AG04449 (cell line): ENCODE results near the gene FBXW11.

ENCODE experiments used
- CTCF ChIA-PET: fragments of 350-600 bp; formaldehyde crosslinking; extraction: SDS; loops from one replicate; lab custom pipeline; 2021; ENCODE audit warnings: antibody characterized with exemption; lab: Yijun Ruan, JAX
- POLR2A ChIA-PET: fragments of 400-600, 350-600 bp; formaldehyde crosslinking; extraction: SDS; loops from one replicate; lab custom pipeline; 2020; ENCODE audit warnings: antibody characterized with exemption, inconsistent platforms; lab: Yijun Ruan, JAX
- DNase-seq: peaks from one replicate; pipeline ENCODE4 v3.0.0-alpha.2; 2010; ENCODE audit warnings: low read depth, low spot score
- H3K4me3 ChIP-seq: 2 replicates; pipeline ENCODE4 v1.5.1; 2011; ENCODE audit warnings: low read depth, mild to moderate bottlenecking, control low read depth, low read length
- TF ChIP-seq, protein P1 (sequence below): IDR thresholded peaks from one replicate; pipeline ENCODE4 v1.5.1; 2011; ENCODE audit warnings: mild to moderate bottlenecking, moderate library complexity, low read length, control low read depth, inconsistent platforms; ENCODE audit not compliant: insufficient read depth; ENCODE audit errors: missing control alignments

The FBXW11 gene

GRCh38 chr5:172051643-172052339, 45.4 kb upstream of the FBXW11 start:
- TF ChIP-seq, protein P1, sequence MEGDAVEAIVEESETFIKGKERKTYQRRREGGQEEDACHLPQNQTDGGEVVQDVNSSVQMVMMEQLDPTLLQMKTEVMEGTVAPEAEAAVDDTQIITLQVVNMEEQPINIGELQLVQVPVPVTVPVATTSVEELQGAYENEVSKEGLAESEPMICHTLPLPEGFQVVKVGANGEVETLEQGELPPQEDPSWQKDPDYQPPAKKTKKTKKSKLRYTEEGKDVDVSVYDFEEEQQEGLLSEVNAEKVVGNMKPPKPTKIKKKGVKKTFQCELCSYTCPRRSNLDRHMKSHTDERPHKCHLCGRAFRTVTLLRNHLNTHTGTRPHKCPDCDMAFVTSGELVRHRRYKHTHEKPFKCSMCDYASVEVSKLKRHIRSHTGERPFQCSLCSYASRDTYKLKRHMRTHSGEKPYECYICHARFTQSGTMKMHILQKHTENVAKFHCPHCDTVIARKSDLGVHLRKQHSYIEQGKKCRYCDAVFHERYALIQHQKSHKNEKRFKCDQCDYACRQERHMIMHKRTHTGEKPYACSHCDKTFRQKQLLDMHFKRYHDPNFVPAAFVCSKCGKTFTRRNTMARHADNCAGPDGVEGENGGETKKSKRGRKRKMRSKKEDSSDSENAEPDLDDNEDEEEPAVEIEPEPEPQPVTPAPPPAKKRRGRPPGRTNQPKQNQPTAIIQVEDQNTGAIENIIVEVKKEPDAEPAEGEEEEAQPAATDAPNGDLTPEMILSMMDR = no peak
- POLR2A ChIA-PET = no interaction called here
- CTCF ChIA-PET = interaction anchor here (1.4 to 13.3 kb wide), 4 partner anchors 7 to 250 kb away, joined by 3 to 194 read pairs (median 6); no protein-coding TSS in a partner anchor
- no peak overlapping the region for H3K4me3 ChIP-seq
- no peak for DNase-seq

DNA sequence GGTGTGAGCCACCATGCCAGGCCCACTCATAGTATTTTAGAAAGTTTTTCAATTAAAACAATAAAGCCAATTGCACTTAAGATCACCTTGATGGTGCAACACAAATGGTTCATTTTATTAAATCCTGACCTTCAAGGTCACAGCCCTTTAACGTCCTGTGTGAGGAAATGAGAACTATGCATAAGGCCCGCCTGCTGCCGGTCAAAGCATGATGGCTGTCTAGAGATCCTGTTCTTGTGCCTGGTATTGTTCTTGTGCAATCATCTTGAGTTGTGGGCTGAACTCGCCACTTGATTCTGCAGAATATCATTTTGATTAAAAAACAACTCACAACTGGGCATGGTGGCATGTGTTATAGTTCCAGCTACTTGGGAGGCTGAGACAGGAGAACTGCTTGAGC, 43.6 kb upstream of the FBXW11 start:
- DNase-seq = no peak
- CTCF ChIA-PET = interaction anchor here (0.7 to 13.3 kb wide), 5 partner anchors 9 to 141 kb away, joined by 3 to 194 read pairs (median 4); partner anchors contain the start of gene STK10
- POLR2A ChIA-PET = no interaction called here

GRCh38 chr5:172049226-172049796, 42.9 kb upstream of the FBXW11 start:
- ChIA-PET CTCF (interaction anchor here (13.3 kb wide), 1 partner anchor 140 kb away, joined by 194 read pairs; no protein-coding TSS in a partner anchor), POLR2A (no interaction called here)
- H3K4me3 ChIP-seq = no peak overlapping the region
- DNase-seq = no peak
- TF ChIP-seq, protein P1 = no peak

More for the DNA sequence above, 43.6 kb upstream of the FBXW11 start:
- H3K4me3 ChIP-seq = no peak overlapping the region
- TF ChIP-seq, protein P1 = no peak

GRCh38 chr5:172048539-172049101, 42.2 kb upstream of the FBXW11 start:
- no peak overlapping the region for H3K4me3 ChIP-seq
- TF ChIP-seq, protein P1 = no peak
- CTCF ChIA-PET = interaction anchor here (1.0 to 9.8 kb wide), 3 partner anchors 139 to 141 kb away, joined by 3 to 184 read pairs (median 3); partner anchors contain the start of gene STK10
- no peak for DNase-seq
- POLR2A ChIA-PET = no interaction called here

DNA sequence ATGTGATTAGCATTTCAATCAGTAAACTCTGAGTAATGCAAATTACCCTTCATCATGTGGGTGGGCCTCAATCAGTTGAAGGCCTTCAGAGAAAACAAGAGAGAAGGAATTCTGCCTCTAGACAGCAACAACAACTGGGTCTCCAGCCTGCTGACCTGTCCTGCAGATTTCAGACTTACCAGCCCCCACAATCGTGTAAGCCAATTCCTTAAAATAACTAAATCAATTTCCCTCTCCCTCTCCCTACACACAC, 41.7 kb upstream of the FBXW11 start:
- no peak overlapping the region for H3K4me3 ChIP-seq
- ChIA-PET CTCF (interaction anchor here (1.0 to 9.8 kb wide), 5 partner anchors 12 to 141 kb away, joined by 3 to 184 read pairs (median 3); partner anchors contain the start of gene STK10), POLR2A (no interaction called here)
- TF ChIP-seq, protein P1 = no peak
- DNase-seq = no peak

DNA sequence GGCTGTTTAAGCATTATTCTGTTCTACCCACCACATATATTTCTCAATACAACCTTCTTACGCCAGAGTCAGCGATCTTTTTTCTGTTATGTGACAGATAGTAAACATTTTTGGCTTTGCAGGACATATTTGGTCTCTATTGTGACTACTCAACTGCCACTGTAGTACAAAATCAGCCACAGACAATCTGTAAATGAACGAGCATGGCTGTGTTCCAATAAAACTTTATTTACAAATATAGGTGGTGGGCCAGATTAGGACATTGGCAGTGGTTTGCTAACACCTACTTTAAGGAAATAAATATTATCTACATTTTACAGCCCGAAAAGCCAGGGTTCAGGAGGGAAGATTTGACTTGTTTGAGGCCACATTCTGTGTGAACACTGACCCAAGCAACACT, 40.2 kb upstream of the FBXW11 start:
- ChIA-PET CTCF (interaction anchor here (1.2 to 9.8 kb wide), 4 partner anchors 8 to 137 kb away, joined by 3 to 184 read pairs (median 11); no protein-coding TSS in a partner anchor), POLR2A (no interaction called here)
- DNase-seq = no peak
- TF ChIP-seq, protein P1 = no peak
- no peak overlapping the region for H3K4me3 ChIP-seq
